AG04449 (cell line): Measurements from ENCODE around the gene ERP44.

ENCODE experiments used
- CTCF ChIA-PET: fragments of 350-600 bp; formaldehyde crosslinking; extraction: SDS; loops from one replicate; lab custom pipeline; 2021; ENCODE audit warnings: antibody characterized with exemption; lab: Yijun Ruan, JAX
- POLR2A ChIA-PET: fragments of 400-600, 350-600 bp; formaldehyde crosslinking; extraction: SDS; loops from one replicate; lab custom pipeline; 2020; ENCODE audit warnings: antibody characterized with exemption, inconsistent platforms; lab: Yijun Ruan, JAX
- DNase-seq: peaks from one replicate; pipeline ENCODE4 v3.0.0-alpha.2; 2010; ENCODE audit warnings: low read depth, low spot score
- H3K4me3 ChIP-seq: 2 replicates; pipeline ENCODE4 v1.5.1; 2011; ENCODE audit warnings: low read depth, mild to moderate bottlenecking, control low read depth, low read length
- TF ChIP-seq, protein P1 (sequence below): IDR thresholded peaks from one replicate; pipeline ENCODE4 v1.5.1; 2011; ENCODE audit warnings: mild to moderate bottlenecking, moderate library complexity, low read length, control low read depth, inconsistent platforms; ENCODE audit not compliant: insufficient read depth; ENCODE audit errors: missing control alignments

ERP44 gene

DNA sequence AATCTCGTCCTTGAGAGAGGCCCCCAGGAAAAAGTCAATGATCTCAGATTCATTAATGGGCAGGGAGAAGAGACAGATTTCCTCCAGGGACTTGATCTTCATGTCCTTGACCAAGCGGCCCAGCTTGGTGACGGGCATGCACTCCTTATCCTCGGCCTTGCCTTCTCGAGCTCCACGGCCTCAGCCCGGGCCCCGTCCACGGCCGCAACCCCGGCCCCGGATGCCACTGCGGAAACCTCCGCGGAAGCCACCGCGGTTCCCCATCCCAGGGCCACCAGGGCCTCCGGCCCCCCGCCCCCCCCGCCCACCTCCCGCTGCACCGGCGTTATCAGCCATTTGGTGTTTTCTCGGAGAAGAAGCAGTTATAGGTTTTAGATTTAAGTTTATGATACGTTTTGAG is 18.5 kb upstream of the ERP44 start:
- no peak overlapping the region for H3K4me3 ChIP-seq
- POLR2A ChIA-PET, result no interaction called here
- CTCF ChIA-PET, result no interaction called here
- DNase-seq, result no peak
- TF ChIP-seq, protein P1, sequence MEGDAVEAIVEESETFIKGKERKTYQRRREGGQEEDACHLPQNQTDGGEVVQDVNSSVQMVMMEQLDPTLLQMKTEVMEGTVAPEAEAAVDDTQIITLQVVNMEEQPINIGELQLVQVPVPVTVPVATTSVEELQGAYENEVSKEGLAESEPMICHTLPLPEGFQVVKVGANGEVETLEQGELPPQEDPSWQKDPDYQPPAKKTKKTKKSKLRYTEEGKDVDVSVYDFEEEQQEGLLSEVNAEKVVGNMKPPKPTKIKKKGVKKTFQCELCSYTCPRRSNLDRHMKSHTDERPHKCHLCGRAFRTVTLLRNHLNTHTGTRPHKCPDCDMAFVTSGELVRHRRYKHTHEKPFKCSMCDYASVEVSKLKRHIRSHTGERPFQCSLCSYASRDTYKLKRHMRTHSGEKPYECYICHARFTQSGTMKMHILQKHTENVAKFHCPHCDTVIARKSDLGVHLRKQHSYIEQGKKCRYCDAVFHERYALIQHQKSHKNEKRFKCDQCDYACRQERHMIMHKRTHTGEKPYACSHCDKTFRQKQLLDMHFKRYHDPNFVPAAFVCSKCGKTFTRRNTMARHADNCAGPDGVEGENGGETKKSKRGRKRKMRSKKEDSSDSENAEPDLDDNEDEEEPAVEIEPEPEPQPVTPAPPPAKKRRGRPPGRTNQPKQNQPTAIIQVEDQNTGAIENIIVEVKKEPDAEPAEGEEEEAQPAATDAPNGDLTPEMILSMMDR, result no peak

DNA sequence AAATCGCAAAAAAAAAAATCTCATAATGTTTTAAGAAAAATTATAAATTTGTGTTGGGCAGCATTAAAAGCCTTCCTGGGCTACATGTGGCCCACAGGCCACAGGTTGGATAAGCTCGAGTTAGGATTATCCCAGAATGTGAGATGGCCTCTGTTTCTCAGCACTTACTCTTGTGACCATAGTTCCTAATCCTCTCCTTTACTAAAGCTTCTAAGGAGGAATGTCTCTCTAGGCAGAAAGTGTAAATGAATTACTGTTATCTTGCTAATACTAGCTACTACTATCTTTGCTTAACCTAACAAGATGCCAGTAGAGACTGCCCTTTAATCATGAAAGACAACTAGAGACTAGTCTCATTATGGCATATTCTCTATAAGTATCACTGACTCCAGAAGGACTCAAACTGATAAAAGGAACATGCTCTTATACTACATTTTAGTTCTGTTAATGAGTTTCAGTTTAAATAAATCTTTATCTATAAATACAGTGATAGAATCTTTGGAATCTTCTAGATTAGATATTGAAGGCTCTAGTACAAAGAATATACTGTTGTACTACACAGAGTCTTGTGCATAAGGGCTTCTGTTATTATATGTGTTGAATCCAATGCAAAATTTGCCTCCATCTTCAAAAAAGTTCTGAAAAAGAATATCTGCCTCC is 14.0 kb upstream of the ERP44 start:
- DNase-seq, result no peak
- POLR2A ChIA-PET, result no interaction called here
- TF ChIP-seq, protein P1, result no peak
- CTCF ChIA-PET, result no interaction called here
- H3K4me3 ChIP-seq, result no peak overlapping the region

- POLR2A ChIA-PET, result interaction anchor here (0.6 to 1.1 kb wide), 3 partner anchors 10 to 402 kb away, joined by 3 to 4 read pairs (median 3); no protein-coding TSS in a partner anchor
- peak; percentile 94 for DNase-seq
- H3K4me3 ChIP-seq, result no peak overlapping the region
- CTCF ChIA-PET, result interaction anchor here (1.1 kb wide), 1 partner anchor 111 kb away, joined by 4 read pairs; no protein-coding TSS in a partner anchor
- TF ChIP-seq, protein P1, result no peak
Observed at GRCh38 chr9:100111235-100111634, 12.4 kb upstream of the ERP44 start.

DNA sequence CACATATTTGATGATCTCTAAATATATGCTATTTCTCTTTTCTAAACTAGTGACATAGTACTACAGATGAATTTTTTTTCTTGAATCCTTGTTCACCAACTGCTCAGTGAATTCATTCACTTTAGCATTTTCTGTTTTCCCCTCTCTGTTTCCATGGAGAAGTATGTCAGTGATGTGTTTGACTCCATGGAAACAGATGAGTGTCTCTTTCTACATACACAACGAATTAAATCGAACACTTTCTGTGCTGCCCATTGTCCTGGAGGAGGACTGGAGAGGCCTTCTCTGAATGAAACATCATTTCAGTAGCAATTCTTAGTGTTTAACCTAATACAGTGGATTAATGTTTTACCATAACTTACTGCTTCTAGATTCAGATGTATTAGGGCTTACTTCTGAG is 9.8 kb upstream of the ERP44 start:
- TF ChIP-seq, protein P1, result no peak
- H3K4me3 ChIP-seq, result no peak overlapping the region
- CTCF ChIA-PET, result no interaction called here
- DNase-seq, result no peak
- POLR2A ChIA-PET, result no interaction called here

GRCh38 chr9:100106616-100107015 is 7.8 kb upstream of the ERP44 start:
- TF ChIP-seq, protein P1, result no peak
- no peak overlapping the region for H3K4me3 ChIP-seq
- DNase-seq, result no peak
- ChIA-PET CTCF (no interaction called here), POLR2A (no interaction called here)

GRCh38 chr9:100105861-100106260 is 7.1 kb upstream of the ERP44 start:
- CTCF ChIA-PET, result no interaction called here
- POLR2A ChIA-PET, result no interaction called here
- DNase-seq, result no peak
- H3K4me3 ChIP-seq, result no peak overlapping the region
- TF ChIP-seq, protein P1, result no peak
